GM12878 (cell line): Measurements from ENCODE around the gene PARM1. TPM values are rescaled to one million over a fixed set of nuclear protein-coding genes. Genes with fewer than 3 reads are reported as not detected.

Source experiments
- ATAC-seq: fragments of 200-7000 bp; cut with Tn5 transposase; 3 replicates; pipeline ENCODE4 v1.9.1; 2020; ENCODE audit warnings: mild to moderate bottlenecking, moderate library complexity
- BruUV-seq: library from RNA; stranded (reverse); fragments of 400-500 nt; replicated peaks from 2 replicates; lab custom pipeline; 2021; lab: Mats Ljungman, UMichigan
- CTCF ChIA-PET: fragments of 300-600 bp; sonication (Branson Sonifier 250); formaldehyde crosslinking; extraction: SDS; loops from one replicate; lab custom pipeline; 2021; ENCODE audit warnings: inconsistent platforms; lab: Yijun Ruan, JAX
- POLR2A ChIA-PET: fragments of 350-600 bp; formaldehyde crosslinking; extraction: SDS; loops from one replicate; lab custom pipeline; 2021; ENCODE audit warnings: inconsistent platforms; lab: Charles Lee
- RAD21 ChIA-PET: fragments of 300-600 bp; sonication (Branson Sonifier 250); formaldehyde crosslinking; loops from one replicate; lab custom pipeline; 2023; ENCODE audit warnings: antibody characterized with exemption; ENCODE audit not compliant: unreplicated experiment; lab: Charles Lee
- SMC1A ChIA-PET: fragments of 300-600 bp; sonication (Branson Sonifier 250); formaldehyde crosslinking; loops from one replicate; lab custom pipeline; 2023; ENCODE audit not compliant: unreplicated experiment, uncharacterized antibody; lab: Charles Lee
- DNase-seq: peaks from one replicate; pipeline ENCODE4 v3.0.0-alpha.2; 2011; ENCODE audit warnings: low read depth, low spot score
- FAIRE-seq: peaks from 3 replicates; lab custom pipeline; 2011; peaks lifted over from hg19 to GRCh38; lab: Jason Lieb, UNC
- H2AFZ ChIP-seq: 2 replicates; pipeline ENCODE4 v1.6.0; 2011; ENCODE audit warnings: low read depth, low read length, control low read depth; ENCODE audit not compliant: control insufficient read depth
- H3K27ac ChIP-seq: 2 replicates; pipeline ENCODE4 v1.5.1; 2011; ENCODE audit warnings: control low read depth; ENCODE audit not compliant: control insufficient read depth, insufficient read depth
- H3K27me3 ChIP-seq, 2 experiments: replicated peaks in 1 of 2; 2 replicates each; pipeline versions ENCODE4 v1.6.0 to v1.6.1; 2011; ENCODE audit warnings: low read length in 1 of 2; ENCODE audit not compliant: control insufficient read depth in 2 of 2, insufficient read depth in 2 of 2
- H3K36me3 ChIP-seq, 2 experiments: 2 replicates each; pipeline ENCODE4 v1.5.1; 2011; ENCODE audit warnings: low read length in 1 of 2; ENCODE audit not compliant: control insufficient read depth in 2 of 2, insufficient read depth in 2 of 2
- H3K4me1 ChIP-seq: 2 replicates; pipeline ENCODE4 v1.6.1; 2011; ENCODE audit warnings: mild to moderate bottlenecking, low read length, moderate library complexity, mixed read lengths; ENCODE audit not compliant: control insufficient read depth, insufficient read depth
- H3K4me2 ChIP-seq: 2 replicates; pipeline ENCODE4 v1.6.0; 2011; ENCODE audit warnings: control low read depth; ENCODE audit not compliant: control insufficient read depth, insufficient read depth
- H3K4me3 ChIP-seq: fragments of 200-600 bp; sonication (generic); 2 replicates; pipeline ENCODE4 v1.5.1; 2016
- H3K79me2 ChIP-seq: 2 replicates; pipeline ENCODE4 v1.6.0; 2011; ENCODE audit warnings: low read length; ENCODE audit not compliant: control insufficient read depth, insufficient read depth
- H3K9ac ChIP-seq: 2 replicates; pipeline ENCODE4 v1.8.0; 2011; ENCODE audit warnings: low read length, control low read depth, mixed read lengths; ENCODE audit not compliant: control insufficient read depth, insufficient read depth
- H3K9me3 ChIP-seq: replicated peaks from 3 replicates; pipeline ENCODE4 v1.5.1; 2011; ENCODE audit warnings: mild to moderate bottlenecking, low read length; ENCODE audit not compliant: control insufficient read depth, insufficient read depth
- H4K20me1 ChIP-seq: 2 replicates; pipeline ENCODE4 v1.6.0; 2011; ENCODE audit not compliant: control insufficient read depth, insufficient read depth
- BRCA1 ChIP-seq: IDR thresholded peaks from 2 replicates; pipeline ENCODE4 v1.6.1; 2011; ENCODE audit warnings: low read depth, low read length, improper control_type of control experiment
- CHD4 ChIP-seq: fragments of 200-600 bp; sonication (generic); IDR thresholded peaks from 2 replicates; pipeline ENCODE4 v1.6.1; 2016; ENCODE audit warnings: mild to moderate bottlenecking
- CREM ChIP-seq: IDR thresholded peaks from 2 replicates; pipeline ENCODE4 v1.6.1; 2014; ENCODE audit warnings: antibody characterized with exemption, low read depth
- KLF5 ChIP-seq: fragments of 450-650 bp; IDR thresholded peaks from 2 replicates; pipeline ENCODE4 v1.6.1; 2014; ENCODE audit warnings: mild to moderate bottlenecking; ENCODE audit not compliant: partially characterized antibody
- MAX ChIP-seq: IDR thresholded peaks from 2 replicates; pipeline ENCODE4 v1.6.1; 2012; ENCODE audit warnings: low read depth, low read length, improper control_type of control experiment
- MEF2B ChIP-seq: fragments of 450-650 bp; IDR thresholded peaks from 2 replicates; pipeline ENCODE4 v1.6.1; 2018; ENCODE audit warnings: mild to moderate bottlenecking, moderate library complexity; ENCODE audit not compliant: partially characterized antibody, poor library complexity, severe bottlenecking
- MTA2 ChIP-seq: fragments of 450-650 bp; IDR thresholded peaks from 2 replicates; pipeline ENCODE4 v1.6.1; 2016; ENCODE audit warnings: low read depth, mild to moderate bottlenecking, moderate library complexity
- MYB ChIP-seq: fragments of 150-350 bp; IDR thresholded peaks from 2 replicates; pipeline ENCODE4 v1.6.1; 2014; ENCODE audit warnings: mild to moderate bottlenecking, low read depth, low read length, borderline replicate concordance
- NFYA ChIP-seq: IDR thresholded peaks from 2 replicates; pipeline ENCODE4 v1.6.1; 2011; ENCODE audit warnings: low read depth, mild to moderate bottlenecking, low read length, improper control_type of control experiment, borderline replicate concordance
- PAX8 ChIP-seq: fragments of 450-650 bp; IDR thresholded peaks from 2 replicates; pipeline ENCODE4 v1.6.1; 2017; ENCODE audit warnings: mild to moderate bottlenecking, moderate library complexity
- PML ChIP-seq: IDR thresholded peaks from 2 replicates; pipeline ENCODE4 v1.6.1; 2012; ENCODE audit warnings: low read length, inconsistent platforms
- RAD51 ChIP-seq: fragments of 450-650 bp; IDR thresholded peaks from 2 replicates; pipeline ENCODE4 v1.6.1; 2016; ENCODE audit warnings: moderate library complexity, mild to moderate bottlenecking, inconsistent platforms
- RUNX3 ChIP-seq: IDR thresholded peaks from 2 replicates; pipeline ENCODE4 v1.6.1; 2012; ENCODE audit warnings: low read length, inconsistent platforms
- SMAD1 ChIP-seq: fragments of 450-650 bp; IDR thresholded peaks from 2 replicates; pipeline ENCODE4 v1.6.1; 2018; ENCODE audit warnings: mild to moderate bottlenecking, low read depth; ENCODE audit not compliant: partially characterized antibody
- SREBF1 ChIP-seq: IDR thresholded peaks from 2 replicates; pipeline ENCODE4 v1.6.1; 2012; ENCODE audit warnings: mild to moderate bottlenecking, low read length
- STAT3 ChIP-seq: IDR thresholded peaks from 2 replicates; pipeline ENCODE4 v1.6.1; 2011; ENCODE audit warnings: low read depth, low read length, improper control_type of control experiment
- USF1 ChIP-seq: IDR thresholded peaks from 2 replicates; pipeline ENCODE4 v1.6.1; 2011; ENCODE audit warnings: borderline replicate concordance, low read depth, mild to moderate bottlenecking, moderate library complexity, mixed read lengths, low read length; ENCODE audit not compliant: insufficient read depth; ENCODE audit errors: extremely low read length
- ZBTB33 ChIP-seq: fragments of 450-650 bp; IDR thresholded peaks from 2 replicates; pipeline ENCODE4 v1.6.1; 2017; ENCODE audit warnings: mild to moderate bottlenecking
- ZNF207 ChIP-seq: fragments of 450-650 bp; IDR thresholded peaks from 2 replicates; pipeline ENCODE4 v1.6.1; 2014; ENCODE audit warnings: antibody characterized with exemption, mild to moderate bottlenecking, borderline replicate concordance
- ZNF217 ChIP-seq: fragments of 450-650 bp; IDR thresholded peaks from 2 replicates; pipeline ENCODE4 v1.6.1; 2017; ENCODE audit warnings: antibody characterized with exemption, mild to moderate bottlenecking
- WGBS: methylation state at CpG from one replicate; pipeline ENCODE4 v1.1.6; 2016; ENCODE audit warnings: low lambda C conversion rate; ENCODE audit not compliant: insufficient replicate concordance, insufficient coverage; ENCODE audit errors: missing lambda C conversion rate; 5-methylcytosine and 5-hydroxymethylcytosine counted together
- in situ Hi-C: fragments of 300-500 bp; cut with MboI; formaldehyde crosslinking; loops from 9 replicates; pipeline ENCODE4 v1.14.3; 2018; ENCODE audit warnings: mixed read lengths
- intact Hi-C: fragments of 100-400 bp; cut with micrococcal nuclease; formaldehyde crosslinking; loops from one replicate; pipeline ENCODE4 v1.14.2; 2022; ENCODE audit not compliant: unreplicated experiment
- polyA plus RNA-seq, 11 experiments: library from polyadenylated mRNA; depleted of rRNA in 4 of 11; unstranded in 6 of 11; stranded (reverse) in 5 of 11; fragments of >200 nt; fragmentation: Nextera tagmentation in 4 of 11; fragmentation: Illumina TruSeq in 1 of 11; extraction: Ambion mirVana in 4 of 11; extraction: Trizol in 1 of 11; gene quantifications; 1 replicate in 1 of 11; 2 replicates in 10 of 11; pipeline versions ENCODE4 v1.2.1 to v1.2.3, GENCODE V29; 2011 to 2016; ENCODE audit warnings: inconsistent platforms in 2 of 11, missing spikeins in 2 of 11, low read depth in 1 of 11
- total RNA-seq, 4 experiments: library from RNA; depleted of rRNA in 3 of 4; stranded (reverse); fragments of >200 nt in 3 of 4; fragmentation: Illumina TruSeq in 1 of 4; extraction: Trizol in 1 of 4; gene quantifications; 2 replicates each; pipeline versions ENCODE4 v1.2.1 to v1.2.3, GENCODE V29; 2013 to 2021

The PARM1 gene
- total and polyA plus RNA-seq, 10 of the 15 experiments (the other 5 are each of a cell fraction or from before 2014, with no cell fraction given): 13.9 to 56.2 (median 41.3) TPM

- RAD21 ChIA-PET: no interaction called here
- SMC1A ChIA-PET: no interaction called here
- intact Hi-C loops: no loop called here
- H3K4me1 ChIP-seq: no peaks in the 10 kb centered on the region
- in situ Hi-C loops: no loop called here
- no peak overlapping the region for H3K4me3 ChIP-seq
- H3K27me3 ChIP-seq: no peaks in the 10 kb centered on the region
- TF ChIP-seq MEF2B (no peak), NFYA (no peak), PML (no peak), USF1 (no peak), STAT3 (no peak), ZBTB33 (no peak), MYB (no peak), ZNF217 (no peak), ZNF207 (no peak), CREM (no peak), MTA2 (no peak), SREBF1 (no peak), KLF5 (no peak), CHD4 (no peak), PAX8 (no peak), BRCA1 (no peak), MAX (no peak), SMAD1 (no peak), RAD51 (no peak), RUNX3 (no peak)
- no peak overlapping the region for H3K4me2 ChIP-seq
- CTCF ChIA-PET: no interaction called here
- no peaks in the 10 kb centered on the region for H3K9me3 ChIP-seq
- H2AFZ ChIP-seq: no peak overlapping the region
- 0% methylated on average over 2 of the region's 2 CpGs for WGBS
- DNase-seq (no peak), FAIRE-seq (no peak), ATAC-seq (no peak)
- no peaks in the 10 kb centered on the region for H4K20me1 ChIP-seq
- H3K79me2 ChIP-seq: no peaks in the 10 kb centered on the region
- no peaks in the 10 kb centered on the region for H3K36me3 ChIP-seq
- H3K9ac ChIP-seq: no peak overlapping the region
- no TSS peak for BruUV-seq
- POLR2A ChIA-PET: no interaction called here
- no peak overlapping the region for H3K27ac ChIP-seq
Observed at GRCh38 chr4:74900862-74901261, 32.1 kb upstream of the PARM1 start.
